Panc1 (cell line): Measurements from ENCODE around the gene HPCAL4.

Source experiments
- CTCF ChIP-seq: fragments of 450-650 bp; IDR thresholded peaks from 2 replicates; pipeline ENCODE4 v1.5.1; 2017; ENCODE audit warnings: mild to moderate bottlenecking
- SIN3A ChIP-seq: IDR thresholded peaks from 2 replicates; pipeline ENCODE4 v1.6.1; 2012; ENCODE audit warnings: low read depth, mild to moderate bottlenecking, low read length, moderate library complexity, borderline replicate concordance; ENCODE audit not compliant: insufficient read depth

DNA sequence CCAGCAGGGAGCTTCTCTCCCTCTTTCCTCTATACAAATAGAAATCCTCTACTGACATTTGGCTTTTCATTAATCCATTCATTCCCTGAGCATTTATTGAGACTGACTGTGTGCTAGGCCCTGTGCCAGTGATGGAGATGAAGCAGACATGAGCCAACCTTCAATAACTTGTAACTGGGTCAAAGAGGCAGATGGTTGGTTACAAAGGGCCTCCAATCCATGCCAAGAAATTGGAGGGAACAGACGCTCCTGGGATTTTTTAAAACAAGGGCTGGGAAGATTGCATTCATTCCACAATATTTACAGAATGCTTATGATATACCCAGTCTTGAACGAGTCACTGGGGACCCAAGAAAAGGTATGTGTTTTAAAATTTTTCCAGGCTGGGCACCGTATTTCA, 6.2 kb downstream of the HPCAL4 start:
- TF ChIP-seq CTCF (no peak), SIN3A (no peak)
